OCI-LY7 (cell line): ENCODE results near the gene CCDC185.

Experiments used
- CTCF ChIP-seq: fragments of 200-600 bp; sonication (generic); conservative IDR thresholded peaks from 2 replicates; pipeline ENCODE4 v1.5.1; 2014; ENCODE audit warnings: mild to moderate bottlenecking, antibody characterized with exemption, low read length, moderate library complexity, mixed read lengths
- EZH2phosphoT487 ChIP-seq: fragments of 200-600 bp; sonication (generic); IDR thresholded peaks from 2 replicates; pipeline ENCODE4 v1.6.1; 2018; ENCODE audit warnings: low read depth, borderline replicate concordance, mild to moderate bottlenecking, mixed run types, antibody characterized with exemption, low read length, moderate library complexity, mixed read lengths

GRCh38 chr1:223363057-223363855, 30.0 kb upstream of the CCDC185 start:
- no peak for TF ChIP-seq CTCF
- TF ChIP-seq EZH2phosphoT487: no peak
